ENCODE results near the gene DOHH.

The DOHH gene

DNA sequence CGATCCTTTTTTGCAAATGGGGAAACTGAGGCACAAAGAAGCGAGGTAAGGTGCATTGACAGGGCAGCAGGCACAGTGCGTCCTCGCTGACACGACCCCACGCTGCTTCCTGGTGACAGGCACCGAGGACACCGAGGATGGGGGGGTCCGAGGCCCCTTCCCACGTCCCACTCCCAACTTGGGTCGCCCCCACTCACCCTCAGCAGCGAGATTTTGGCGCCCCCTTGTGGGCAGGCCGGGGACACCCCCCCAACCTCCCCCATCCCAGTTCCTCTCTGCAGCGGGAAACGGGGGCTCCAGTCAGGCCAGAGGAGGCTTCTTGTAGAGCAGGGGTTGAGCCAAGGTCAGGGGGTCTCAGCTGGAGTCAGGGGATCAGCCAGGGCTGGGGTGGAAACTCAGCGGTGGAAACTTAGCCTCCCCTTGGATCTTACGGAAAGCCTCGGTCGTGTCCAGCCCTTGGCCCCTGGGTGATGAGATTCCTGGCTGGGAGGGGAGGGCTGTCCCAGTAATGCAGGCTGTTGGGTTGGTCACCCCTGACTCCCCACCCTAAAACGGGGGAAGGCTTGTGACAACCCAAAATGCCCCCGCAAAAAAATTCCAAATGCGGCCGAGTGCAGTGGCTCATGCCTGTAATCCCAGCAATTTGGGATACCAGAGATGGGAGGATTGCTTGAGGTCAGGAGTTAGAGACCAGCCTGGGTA is 28.4 kb downstream of the DOHH start (continued):
- TF ChIP-seq, protein P1, sequence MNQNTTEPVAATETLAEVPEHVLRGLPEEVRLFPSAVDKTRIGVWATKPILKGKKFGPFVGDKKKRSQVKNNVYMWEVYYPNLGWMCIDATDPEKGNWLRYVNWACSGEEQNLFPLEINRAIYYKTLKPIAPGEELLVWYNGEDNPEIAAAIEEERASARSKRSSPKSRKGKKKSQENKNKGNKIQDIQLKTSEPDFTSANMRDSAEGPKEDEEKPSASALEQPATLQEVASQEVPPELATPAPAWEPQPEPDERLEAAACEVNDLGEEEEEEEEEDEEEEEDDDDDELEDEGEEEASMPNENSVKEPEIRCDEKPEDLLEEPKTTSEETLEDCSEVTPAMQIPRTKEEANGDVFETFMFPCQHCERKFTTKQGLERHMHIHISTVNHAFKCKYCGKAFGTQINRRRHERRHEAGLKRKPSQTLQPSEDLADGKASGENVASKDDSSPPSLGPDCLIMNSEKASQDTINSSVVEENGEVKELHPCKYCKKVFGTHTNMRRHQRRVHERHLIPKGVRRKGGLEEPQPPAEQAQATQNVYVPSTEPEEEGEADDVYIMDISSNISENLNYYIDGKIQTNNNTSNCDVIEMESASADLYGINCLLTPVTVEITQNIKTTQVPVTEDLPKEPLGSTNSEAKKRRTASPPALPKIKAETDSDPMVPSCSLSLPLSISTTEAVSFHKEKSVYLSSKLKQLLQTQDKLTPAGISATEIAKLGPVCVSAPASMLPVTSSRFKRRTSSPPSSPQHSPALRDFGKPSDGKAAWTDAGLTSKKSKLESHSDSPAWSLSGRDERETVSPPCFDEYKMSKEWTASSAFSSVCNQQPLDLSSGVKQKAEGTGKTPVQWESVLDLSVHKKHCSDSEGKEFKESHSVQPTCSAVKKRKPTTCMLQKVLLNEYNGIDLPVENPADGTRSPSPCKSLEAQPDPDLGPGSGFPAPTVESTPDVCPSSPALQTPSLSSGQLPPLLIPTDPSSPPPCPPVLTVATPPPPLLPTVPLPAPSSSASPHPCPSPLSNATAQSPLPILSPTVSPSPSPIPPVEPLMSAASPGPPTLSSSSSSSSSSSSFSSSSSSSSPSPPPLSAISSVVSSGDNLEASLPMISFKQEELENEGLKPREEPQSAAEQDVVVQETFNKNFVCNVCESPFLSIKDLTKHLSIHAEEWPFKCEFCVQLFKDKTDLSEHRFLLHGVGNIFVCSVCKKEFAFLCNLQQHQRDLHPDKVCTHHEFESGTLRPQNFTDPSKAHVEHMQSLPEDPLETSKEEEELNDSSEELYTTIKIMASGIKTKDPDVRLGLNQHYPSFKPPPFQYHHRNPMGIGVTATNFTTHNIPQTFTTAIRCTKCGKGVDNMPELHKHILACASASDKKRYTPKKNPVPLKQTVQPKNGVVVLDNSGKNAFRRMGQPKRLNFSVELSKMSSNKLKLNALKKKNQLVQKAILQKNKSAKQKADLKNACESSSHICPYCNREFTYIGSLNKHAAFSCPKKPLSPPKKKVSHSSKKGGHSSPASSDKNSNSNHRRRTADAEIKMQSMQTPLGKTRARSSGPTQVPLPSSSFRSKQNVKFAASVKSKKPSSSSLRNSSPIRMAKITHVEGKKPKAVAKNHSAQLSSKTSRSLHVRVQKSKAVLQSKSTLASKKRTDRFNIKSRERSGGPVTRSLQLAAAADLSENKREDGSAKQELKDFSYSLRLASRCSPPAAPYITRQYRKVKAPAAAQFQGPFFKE (tag by site-specific recombination; IDR thresholded peaks at IDR 0.05; ENCODE audit: borderline replicate concordance) = no peak

DNA sequence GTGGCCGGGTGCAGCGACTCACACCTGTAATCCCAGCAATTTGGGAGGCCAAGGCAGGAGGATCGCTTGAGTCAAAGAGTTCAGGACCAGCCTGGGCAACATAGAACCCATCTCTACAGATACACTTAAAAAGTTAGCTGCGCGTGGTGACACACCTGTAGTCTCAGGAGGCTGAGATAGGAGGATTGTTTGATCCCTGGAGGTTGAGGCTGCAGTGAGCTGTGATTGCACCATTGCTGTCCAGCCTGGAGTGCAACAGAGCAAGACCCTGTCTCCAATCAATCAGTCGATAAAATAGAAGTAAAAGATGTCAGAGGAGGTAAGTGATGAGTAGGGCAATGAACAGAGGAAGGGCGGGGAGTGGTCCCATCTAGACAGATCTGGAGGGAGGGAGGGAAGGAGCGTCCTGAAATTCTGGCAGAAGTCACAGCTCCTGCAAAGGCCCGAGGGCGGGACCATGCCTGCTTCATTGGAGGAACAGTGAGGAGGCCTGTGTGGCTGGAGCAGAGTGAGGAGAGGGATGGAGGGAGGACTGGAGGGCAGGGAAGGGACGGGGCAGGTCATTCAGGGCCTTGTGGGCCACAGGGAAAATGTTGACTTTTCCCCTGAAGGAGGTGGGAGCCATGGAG is 29.9 kb downstream of the DOHH start:
- no peaks in the 10 kb centered on the region for H3K36me3 ChIP-seq (ENCODE audit: control insufficient read depth in 2 of 2, insufficient read depth in 1 of 2, low read length in 2 of 2)
- no peak for TF ChIP-seq ZNF19 (tag by site-specific recombination; IDR thresholded peaks at IDR 0.05; ENCODE audit: low read depth)
- TF ChIP-seq ZBTB20 (tag by site-specific recombination; IDR thresholded peaks at IDR 0.05) = no peak
- TF ChIP-seq, protein P2, sequence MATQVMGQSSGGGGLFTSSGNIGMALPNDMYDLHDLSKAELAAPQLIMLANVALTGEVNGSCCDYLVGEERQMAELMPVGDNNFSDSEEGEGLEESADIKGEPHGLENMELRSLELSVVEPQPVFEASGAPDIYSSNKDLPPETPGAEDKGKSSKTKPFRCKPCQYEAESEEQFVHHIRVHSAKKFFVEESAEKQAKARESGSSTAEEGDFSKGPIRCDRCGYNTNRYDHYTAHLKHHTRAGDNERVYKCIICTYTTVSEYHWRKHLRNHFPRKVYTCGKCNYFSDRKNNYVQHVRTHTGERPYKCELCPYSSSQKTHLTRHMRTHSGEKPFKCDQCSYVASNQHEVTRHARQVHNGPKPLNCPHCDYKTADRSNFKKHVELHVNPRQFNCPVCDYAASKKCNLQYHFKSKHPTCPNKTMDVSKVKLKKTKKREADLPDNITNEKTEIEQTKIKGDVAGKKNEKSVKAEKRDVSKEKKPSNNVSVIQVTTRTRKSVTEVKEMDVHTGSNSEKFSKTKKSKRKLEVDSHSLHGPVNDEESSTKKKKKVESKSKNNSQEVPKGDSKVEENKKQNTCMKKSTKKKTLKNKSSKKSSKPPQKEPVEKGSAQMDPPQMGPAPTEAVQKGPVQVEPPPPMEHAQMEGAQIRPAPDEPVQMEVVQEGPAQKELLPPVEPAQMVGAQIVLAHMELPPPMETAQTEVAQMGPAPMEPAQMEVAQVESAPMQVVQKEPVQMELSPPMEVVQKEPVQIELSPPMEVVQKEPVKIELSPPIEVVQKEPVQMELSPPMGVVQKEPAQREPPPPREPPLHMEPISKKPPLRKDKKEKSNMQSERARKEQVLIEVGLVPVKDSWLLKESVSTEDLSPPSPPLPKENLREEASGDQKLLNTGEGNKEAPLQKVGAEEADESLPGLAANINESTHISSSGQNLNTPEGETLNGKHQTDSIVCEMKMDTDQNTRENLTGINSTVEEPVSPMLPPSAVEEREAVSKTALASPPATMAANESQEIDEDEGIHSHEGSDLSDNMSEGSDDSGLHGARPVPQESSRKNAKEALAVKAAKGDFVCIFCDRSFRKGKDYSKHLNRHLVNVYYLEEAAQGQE (tag by site-specific recombination; IDR thresholded peaks at IDR 0.05) = 0 out of 2 replicates have a peak, but pooled peaks have one; percentile 19
- no peak for TF ChIP-seq ZNF146 (tag by site-specific recombination; IDR thresholded peaks at IDR 0.05)
- TF ChIP-seq ZNF416 (tag by site-specific recombination; IDR thresholded peaks at IDR 0.05) = no peak
- TF ChIP-seq, protein P3, sequence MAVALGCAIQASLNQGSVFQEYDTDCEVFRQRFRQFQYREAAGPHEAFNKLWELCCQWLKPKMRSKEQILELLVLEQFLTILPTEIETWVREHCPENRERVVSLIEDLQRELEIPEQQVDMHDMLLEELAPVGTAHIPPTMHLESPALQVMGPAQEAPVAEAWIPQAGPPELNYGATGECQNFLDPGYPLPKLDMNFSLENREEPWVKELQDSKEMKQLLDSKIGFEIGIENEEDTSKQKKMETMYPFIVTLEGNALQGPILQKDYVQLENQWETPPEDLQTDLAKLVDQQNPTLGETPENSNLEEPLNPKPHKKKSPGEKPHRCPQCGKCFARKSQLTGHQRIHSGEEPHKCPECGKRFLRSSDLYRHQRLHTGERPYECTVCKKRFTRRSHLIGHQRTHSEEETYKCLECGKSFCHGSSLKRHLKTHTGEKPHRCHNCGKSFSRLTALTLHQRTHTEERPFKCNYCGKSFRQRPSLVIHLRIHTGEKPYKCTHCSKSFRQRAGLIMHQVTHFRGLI (tag by site-specific recombination; IDR thresholded peaks at IDR 0.05) = no peak
- TF ChIP-seq KLF8 (tag by site-specific recombination; IDR thresholded peaks at IDR 0.05) = 0 out of 2 replicates have a peak, but pooled peaks have one; percentile 16
- peak; percentile 36; the same call in 1 of the 2 replicates for TF ChIP-seq SCRT1 (tag by site-specific recombination; IDR thresholded peaks at IDR 0.05; ENCODE audit: borderline replicate concordance)
- TF ChIP-seq SCRT2 (tag by site-specific recombination; IDR thresholded peaks at IDR 0.05) = peak; percentile 56
- peak; percentile 53 for TF ChIP-seq ZNF366 (tag by site-specific recombination; conservative IDR thresholded peaks at IDR 0.05)
- no peak for TF ChIP-seq YY1 (tag by site-specific recombination; IDR thresholded peaks at IDR 0.05)
- TF ChIP-seq ZNF677 (tag by site-specific recombination; IDR thresholded peaks at IDR 0.05) = no peak
- H3K9me3 ChIP-seq (ENCODE audit: control insufficient read depth, insufficient read depth, low read depth, low read length) = no peaks in the 10 kb centered on the region
- H3K4me1 ChIP-seq (ENCODE audit: control insufficient read depth, insufficient read depth, low read length) = no peaks in the 10 kb centered on the region
- ChIA-PET CTCF (interaction anchor here (0.7 to 6.4 kb wide), 10 partner anchors 12 to 352 kb away, joined by 3 to 107 read pairs (median 4); partner anchors contain the start of genes SMIM24 and SMIM44), POLR2A (no interaction called here)
- no peak overlapping the region for H3K4me3 ChIP-seq (ENCODE audit: low read depth, low read length)
- no peak overlapping the region for H3K27ac ChIP-seq (ENCODE audit: extremely low read depth, low read depth, low read length)

Measured in HEK293 (cell line).